IgD-negative memory B cell (primary cell): ENCODE measurements around the gene CCDC27. TPM values are rescaled to one million over a fixed set of nuclear protein-coding genes. Genes with fewer than 3 reads are reported as not detected.

Source experiments
- H3K27ac Mint-ChIP-seq, 3 donors: one replicate each; pipeline ENCODE4 v1.8.0; 2020 to 2022; ENCODE audit warnings: mild to moderate bottlenecking in 3 of 3, mixed read lengths in 3 of 3, moderate library complexity in 1 of 3
- H3K27me3 Mint-ChIP-seq: one replicate; pipeline ENCODE4 v1.8.0; 2021; ENCODE audit warnings: mixed read lengths
- H3K36me3 Mint-ChIP-seq: one replicate; pipeline ENCODE4 v1.8.0; 2020; ENCODE audit warnings: mild to moderate bottlenecking, mixed read lengths
- H3K4me1 Mint-ChIP-seq, 3 donors: one replicate each; pipeline ENCODE4 v1.8.0; 2020 to 2022; ENCODE audit warnings: mixed read lengths in 3 of 3, mild to moderate bottlenecking in 1 of 3
- H3K4me3 Mint-ChIP-seq, 4 donors: one replicate each; pipeline ENCODE4 v1.8.0; 2020 to 2022; ENCODE audit warnings: mild to moderate bottlenecking in 4 of 4, mixed read lengths in 4 of 4, moderate library complexity in 3 of 4
- H3K9me3 Mint-ChIP-seq, 3 donors: one replicate each; pipeline ENCODE4 v1.8.0; 2020 to 2021; ENCODE audit warnings: mixed read lengths in 3 of 3, mild to moderate bottlenecking in 1 of 3
- polyA plus RNA-seq: library from polyadenylated mRNA; unstranded; fragments of 300-500 nt; fragmentation: Illumina TruSeq; gene quantifications from one replicate; pipeline ENCODE4 v1.2.3, GENCODE V29; 2021

The CCDC27 gene
- not detected for polyA plus RNA-seq

GRCh38 chr1:3752400-3752945, at the start of gene CCDC27:
TSS of gene CCDC27 (plus strand) at chr1:3752450. CDS start at chr1:3752482, 32 bp downstream.
- H3K4me3 Mint-ChIP-seq = peak within 1 kb of the TSS in 1 of 4 donors; percentile 43
- H3K9me3 Mint-ChIP-seq = no peaks in the 10 kb centered on the region
- no peak within 1 kb of the TSS for H3K27ac Mint-ChIP-seq
- no peaks in the 10 kb centered on the region for H3K36me3 Mint-ChIP-seq
- H3K4me1 Mint-ChIP-seq = peaks cover 0 to 7% (median 1%) of the 10 kb centered on the region in 3 donors
- H3K27me3 Mint-ChIP-seq = peaks cover 2% of the 10 kb centered on the region

GRCh38 chr1:3702528-3702927, 49.7 kb upstream of the CCDC27 start:
- no peaks in the 10 kb centered on the region for H3K36me3 Mint-ChIP-seq
- no peak overlapping the region for H3K4me3 Mint-ChIP-seq
- peaks cover 18% of the 10 kb centered on the region for H3K27me3 Mint-ChIP-seq
- H3K27ac Mint-ChIP-seq = no peak overlapping the region
- peaks cover 6 to 8% (median 7%) of the 10 kb centered on the region in 3 donors for H3K4me1 Mint-ChIP-seq
- no peaks in the 10 kb centered on the region for H3K9me3 Mint-ChIP-seq

- H3K4me3 Mint-ChIP-seq = no peak overlapping the region
- peaks cover 6 to 8% (median 7%) of the 10 kb centered on the region in 3 donors for H3K4me1 Mint-ChIP-seq
- H3K36me3 Mint-ChIP-seq = no peaks in the 10 kb centered on the region
- peaks cover 18% of the 10 kb centered on the region for H3K27me3 Mint-ChIP-seq
- H3K9me3 Mint-ChIP-seq = no peaks in the 10 kb centered on the region
- no peak overlapping the region for H3K27ac Mint-ChIP-seq
Measured at GRCh38 chr1:3702990-3703728, 49.1 kb upstream of the CCDC27 start.

- peak overlapping the region in 1 of 3 donors; percentile 41 for H3K27ac Mint-ChIP-seq
- H3K4me3 Mint-ChIP-seq = peak overlapping the region in 3 of 4 donors; percentile 55 to 84 (median 75)
- H3K9me3 Mint-ChIP-seq = no peaks in the 10 kb centered on the region
- H3K27me3 Mint-ChIP-seq = peaks cover 21% of the 10 kb centered on the region
- peaks cover 6 to 8% (median 7%) of the 10 kb centered on the region in 3 donors for H3K4me1 Mint-ChIP-seq
- no peaks in the 10 kb centered on the region for H3K36me3 Mint-ChIP-seq
Measured at GRCh38 chr1:3703786-3704371, 48.4 kb upstream of the CCDC27 start.

- no peaks in the 10 kb centered on the region for H3K9me3 Mint-ChIP-seq
- H3K27ac Mint-ChIP-seq = no peak overlapping the region
- H3K4me1 Mint-ChIP-seq = peaks cover 6 to 8% (median 7%) of the 10 kb centered on the region in 3 donors
- no peak overlapping the region for H3K4me3 Mint-ChIP-seq
- no peaks in the 10 kb centered on the region for H3K36me3 Mint-ChIP-seq
- peaks cover 14% of the 10 kb centered on the region for H3K27me3 Mint-ChIP-seq
Measured at GRCh38 chr1:3705341-3705950, 46.8 kb upstream of the CCDC27 start.

- H3K27ac Mint-ChIP-seq = peak overlapping the region in 1 of 3 donors; percentile 89
- H3K36me3 Mint-ChIP-seq = no peaks in the 10 kb centered on the region
- peaks cover 6 to 8% (median 7%) of the 10 kb centered on the region in 3 donors for H3K4me1 Mint-ChIP-seq
- H3K9me3 Mint-ChIP-seq = no peaks in the 10 kb centered on the region
- H3K4me3 Mint-ChIP-seq = no peak overlapping the region
- H3K27me3 Mint-ChIP-seq = peaks cover 16% of the 10 kb centered on the region
Measured at GRCh38 chr1:3706651-3707297, 45.5 kb upstream of the CCDC27 start.

- Mint-ChIP-seq H3K4me3 (no peak overlapping the region), H3K27ac (peak overlapping the region in 1 of 3 donors; percentile 89), H3K36me3 (no peaks in the 10 kb centered on the region), H3K4me1 (peaks cover 6 to 8% (median 7%) of the 10 kb centered on the region in 3 donors), H3K9me3 (no peaks in the 10 kb centered on the region), H3K27me3 (peaks cover 18% of the 10 kb centered on the region)
Measured at GRCh38 chr1:3707298-3707938, 44.8 kb upstream of the CCDC27 start.

GRCh38 chr1:3707939-3708328, 44.3 kb upstream of the CCDC27 start:
- Mint-ChIP-seq H3K4me1 (peaks cover 6 to 8% (median 7%) of the 10 kb centered on the region in 3 donors), H3K36me3 (no peaks in the 10 kb centered on the region), H3K4me3 (no peak overlapping the region), H3K9me3 (no peaks in the 10 kb centered on the region), H3K27ac (no peak overlapping the region), H3K27me3 (peaks cover 18% of the 10 kb centered on the region)

- Mint-ChIP-seq H3K27ac (no peak overlapping the region), H3K4me3 (no peak overlapping the region), H3K36me3 (no peaks in the 10 kb centered on the region), H3K4me1 (peaks cover 4 to 8% (median 6%) of the 10 kb centered on the region in 3 donors), H3K27me3 (peaks cover 18% of the 10 kb centered on the region), H3K9me3 (no peaks in the 10 kb centered on the region)
Measured at GRCh38 chr1:3708791-3709190, 43.5 kb upstream of the CCDC27 start.

GRCh38 chr1:3710251-3710650, 42.0 kb upstream of the CCDC27 start:
- Mint-ChIP-seq H3K27me3 (peaks cover 16% of the 10 kb centered on the region), H3K27ac (no peak overlapping the region), H3K9me3 (no peaks in the 10 kb centered on the region), H3K36me3 (no peaks in the 10 kb centered on the region), H3K4me1 (no peaks in the 10 kb centered on the region), H3K4me3 (no peak overlapping the region)

- no peak overlapping the region for H3K4me3 Mint-ChIP-seq
- H3K9me3 Mint-ChIP-seq = no peaks in the 10 kb centered on the region
- no peaks in the 10 kb centered on the region for H3K4me1 Mint-ChIP-seq
- H3K36me3 Mint-ChIP-seq = no peaks in the 10 kb centered on the region
- H3K27ac Mint-ChIP-seq = no peak overlapping the region
- H3K27me3 Mint-ChIP-seq = peaks cover 19% of the 10 kb centered on the region
Measured at GRCh38 chr1:3711381-3711779, 40.9 kb upstream of the CCDC27 start.

- H3K27me3 Mint-ChIP-seq = peaks cover 19% of the 10 kb centered on the region
- H3K4me3 Mint-ChIP-seq = no peak overlapping the region
- H3K4me1 Mint-ChIP-seq = peaks cover 0 to 1% (median 0%) of the 10 kb centered on the region in 3 donors
- no peak overlapping the region for H3K27ac Mint-ChIP-seq
- no peaks in the 10 kb centered on the region for H3K36me3 Mint-ChIP-seq
- H3K9me3 Mint-ChIP-seq = no peaks in the 10 kb centered on the region
Measured at GRCh38 chr1:3711780-3712451, 40.3 kb upstream of the CCDC27 start.

- no peak overlapping the region for H3K27ac Mint-ChIP-seq
- H3K4me1 Mint-ChIP-seq = peaks cover 0 to 1% (median 0%) of the 10 kb centered on the region in 3 donors
Measured at GRCh38 chr1:3712573-3713535, 39.4 kb upstream of the CCDC27 start.

More at GRCh38 chr1:3712573-3713535, 39.4 kb upstream of the CCDC27 start:
- Mint-ChIP-seq H3K4me3 (no peak overlapping the region), H3K36me3 (no peaks in the 10 kb centered on the region), H3K27me3 (peaks cover 14% of the 10 kb centered on the region), H3K9me3 (no peaks in the 10 kb centered on the region)
